ENCODE measurements around the gene CUX1. TPM values are rescaled to one million over a fixed set of nuclear protein-coding genes. Genes with fewer than 3 reads are reported as not detected.
"Not testable (repeated sequence)": the region's sequence is repeated elsewhere in the genome, so short reads cannot be mapped to it uniquely, and the experiment has no call there.

The CUX1 gene
- polyA plus RNA-seq, 1 donor: 43.6 TPM

- DNase-seq: no peak
Measured at GRCh38 chr7:102050864-102051460, 233.5 kb downstream of the CUX1 start.

GRCh38 chr7:102051736-102052135 is 234.3 kb downstream of the CUX1 start:
- not testable (repeated sequence) for DNase-seq

GRCh38 chr7:102054158-102054557 is 236.7 kb downstream of the CUX1 start:
- DNase-seq: no peak

GRCh38 chr7:102055181-102055976 is 238.0 kb downstream of the CUX1 start:
- DNase-seq: no peak

- DNase-seq: no peak
Measured at GRCh38 chr7:102059524-102059923, 242.1 kb downstream of the CUX1 start.

GRCh38 chr7:102061354-102061945 is 244.0 kb downstream of the CUX1 start:
- DNase-seq: no peak

GRCh38 chr7:102061981-102062390 is 244.6 kb downstream of the CUX1 start:
- DNase-seq: no peak

- no peak for DNase-seq
Measured at GRCh38 chr7:102063690-102064180, 246.3 kb downstream of the CUX1 start.

GRCh38 chr7:102064361-102065025 is 247.1 kb downstream of the CUX1 start:
- DNase-seq: no peak

- DNase-seq: no peak
Measured at GRCh38 chr7:102065226-102065625, 247.8 kb downstream of the CUX1 start.

GRCh38 chr7:102066476-102066875 is 249.1 kb downstream of the CUX1 start:
- DNase-seq: no peak

- DNase-seq: no peak
Measured at GRCh38 chr7:102068846-102069245, 251.4 kb downstream of the CUX1 start.

- no peak for DNase-seq
Measured at GRCh38 chr7:102069931-102070629, 252.7 kb downstream of the CUX1 start.

GRCh38 chr7:102072003-102072402 is 254.6 kb downstream of the CUX1 start:
- DNase-seq: no peak

- no peak for DNase-seq
Measured at GRCh38 chr7:102072636-102073209, 255.3 kb downstream of the CUX1 start.

- no peak for DNase-seq
Measured at GRCh38 chr7:102073931-102074880, 256.8 kb downstream of the CUX1 start.

- no peak for DNase-seq
Measured at GRCh38 chr7:102075126-102075525, 257.7 kb downstream of the CUX1 start.

- DNase-seq: no peak
Measured at GRCh38 chr7:102075553-102076135, 258.2 kb downstream of the CUX1 start.

- DNase-seq: no peak
Measured at GRCh38 chr7:102077081-102077480, 259.7 kb downstream of the CUX1 start.
